HG02798 (cell line): Measurements from ENCODE around the gene EML5.
A peak's percentile ranks its signal among the peaks of the same experiment; 100 is the strongest.

Experiments
- ATAC-seq: cut with Tn5 transposase; IDR thresholded peaks from one replicate; pipeline ENCODE4 v1.9.1; 2021; ENCODE audit warnings: mild to moderate bottlenecking; ENCODE audit not compliant: unreplicated experiment, poor library complexity

Gene EML5

GRCh38 chr14:88576222-88576621 is 216.5 kb downstream of the EML5 start:
- ATAC-seq = no peak

DNA sequence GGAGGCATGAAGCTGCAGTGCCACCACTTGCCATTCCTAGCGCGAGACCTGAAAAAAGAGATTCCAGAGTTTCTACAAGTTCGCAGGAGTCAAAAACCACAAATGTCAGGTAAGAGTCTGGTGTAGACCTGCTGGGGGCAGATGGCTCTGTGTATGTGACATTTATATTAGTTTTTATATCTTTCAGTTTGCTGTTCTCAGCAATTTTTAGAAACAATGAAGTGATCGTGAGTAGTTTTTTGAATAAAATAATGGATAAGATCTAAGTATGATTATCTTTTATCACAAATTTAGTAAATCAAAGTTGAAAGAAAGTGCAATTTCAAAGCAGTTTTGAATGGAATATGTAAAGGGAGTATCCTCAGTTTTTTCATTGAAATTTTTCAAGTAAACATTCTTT is 220.6 kb downstream of the EML5 start:
- ATAC-seq = no peak

DNA sequence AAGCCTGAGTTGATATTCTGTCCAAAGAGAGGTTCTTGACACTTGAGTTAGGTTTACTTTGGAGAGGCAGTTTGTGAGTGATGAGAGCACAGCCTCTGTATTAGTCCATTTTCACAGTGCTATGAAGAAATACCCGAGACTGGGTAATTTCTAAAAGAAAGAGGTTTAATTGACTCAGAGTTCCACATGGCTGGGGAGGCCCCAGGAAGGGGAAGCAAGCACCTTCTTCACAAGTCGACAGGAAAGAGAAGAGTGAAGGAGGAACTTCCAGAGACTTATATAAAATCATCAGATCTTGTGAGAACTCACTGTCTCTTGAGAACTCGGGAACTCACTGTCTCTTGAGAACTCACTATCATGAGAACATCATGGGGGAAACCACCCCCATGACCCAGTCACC is 224.6 kb downstream of the EML5 start:
- no peak for ATAC-seq

DNA sequence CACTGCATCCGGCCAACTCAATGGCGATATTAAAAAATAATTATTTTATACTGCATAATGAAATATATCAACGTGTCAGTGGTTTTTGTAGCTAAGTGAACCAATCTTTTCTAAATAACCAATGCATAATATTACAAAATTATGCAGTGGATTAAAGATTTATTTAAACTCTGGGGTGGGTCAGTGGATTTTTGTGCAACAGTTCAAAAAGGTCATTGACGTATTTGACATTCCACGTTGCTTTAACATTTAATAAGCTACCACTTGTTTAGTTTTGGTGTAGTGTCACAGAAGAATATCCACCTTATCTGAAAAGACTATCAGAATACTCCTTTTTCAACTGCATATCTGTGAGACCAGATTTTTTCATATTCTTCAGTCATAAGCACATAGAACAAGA is 227.3 kb downstream of the EML5 start:
- no peak for ATAC-seq

GRCh38 chr14:88563845-88564244 is 228.9 kb downstream of the EML5 start:
- ATAC-seq = no peak

DNA sequence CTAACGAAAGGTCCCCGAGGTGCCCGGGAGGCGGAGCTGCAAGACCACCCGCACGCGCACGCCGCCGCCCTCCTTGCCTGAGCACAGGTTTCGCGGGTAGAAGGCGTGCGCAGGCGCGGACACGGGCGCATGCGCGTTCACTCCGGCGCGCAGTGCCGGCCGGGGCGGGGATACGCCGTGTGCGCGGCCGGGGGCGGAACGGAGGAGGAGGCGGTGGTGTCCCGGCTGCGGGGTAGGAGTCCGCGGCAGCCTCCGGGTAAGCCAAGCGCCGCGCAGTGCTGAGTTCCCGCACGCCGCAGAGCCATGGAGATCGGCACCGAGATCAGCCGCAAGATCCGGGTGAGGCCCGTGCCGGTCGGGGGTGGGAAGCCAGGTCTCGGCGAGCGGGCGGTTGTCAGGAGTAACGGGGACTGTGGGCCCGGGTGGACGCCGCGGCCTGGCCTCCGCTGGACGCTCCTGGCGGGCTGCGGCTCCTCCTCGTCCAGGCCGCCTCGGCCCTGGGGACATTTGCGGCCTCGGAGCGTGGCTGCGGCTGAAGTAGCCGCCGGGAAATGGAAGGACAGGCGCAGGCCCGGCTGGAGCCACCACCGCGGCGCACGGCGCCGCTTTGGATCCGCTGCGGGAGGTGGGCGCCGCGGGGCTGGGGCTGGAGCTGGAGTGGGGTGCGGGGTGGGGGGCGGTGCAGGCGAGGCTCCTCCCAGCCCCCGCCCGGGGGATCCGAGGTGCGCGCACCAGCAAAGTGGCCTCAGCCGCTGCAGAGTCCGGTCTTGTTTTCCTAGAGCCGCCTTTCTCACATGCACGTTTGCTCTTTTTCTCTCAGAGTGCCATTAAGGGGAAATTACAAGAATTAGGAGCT is 229.7 kb downstream of the EML5 start, which contains the start of gene ZC3H14:
Gene ZC3H14, plus strand, starts transcription at position 207 of the 856 bp plus-strand sequence. Its CDS starts 97 bp downstream, at position 304.
- ATAC-seq = peak; percentile 96

- ATAC-seq = no peak
These were observed 230.3 kb downstream of the EML5 start for GRCh38 chr14:88562532-88562830.
